Nephron (organoid): ENCODE data around the gene ZNF367.
A peak's percentile ranks its signal among the peaks of the same experiment; 100 is the strongest.

ENCODE experiments used
- H3K27ac Mint-ChIP-seq, 3 experiments: 2 replicates each; pipeline ENCODE4 v1.8.0; 2020; ENCODE audit warnings: mixed read lengths in 3 of 3, mild to moderate bottlenecking in 2 of 3, moderate library complexity in 1 of 3
- H3K27me3 Mint-ChIP-seq: 2 replicates; pipeline ENCODE4 v1.8.0; 2021; ENCODE audit warnings: low read depth, mild to moderate bottlenecking, moderate library complexity, mixed read lengths
- H3K36me3 Mint-ChIP-seq: 2 replicates; pipeline ENCODE4 v1.8.0; 2020; ENCODE audit warnings: low read depth, mixed read lengths
- H3K4me1 Mint-ChIP-seq: 2 replicates; pipeline ENCODE4 v1.8.0; 2020; ENCODE audit warnings: mixed read lengths
- H3K4me3 Mint-ChIP-seq, 3 experiments: 2 replicates each; pipeline ENCODE4 v1.8.0; 2020; ENCODE audit warnings: mild to moderate bottlenecking in 3 of 3, mixed read lengths in 3 of 3, moderate library complexity in 2 of 3
- H3K9me3 Mint-ChIP-seq: 2 replicates; pipeline ENCODE4 v1.8.0; 2020; ENCODE audit warnings: mixed read lengths
- CTCF ChIP-seq, 3 experiments: fragments of 200-600 bp; sonication (generic); IDR thresholded peaks; one replicate each; pipeline ENCODE4 v1.5.0; 2021; ENCODE audit warnings: antibody characterized with exemption in 3 of 3; ENCODE audit not compliant: unreplicated experiment in 3 of 3

ZNF367 gene

GRCh38 chr9:96460470-96460869, 42.3 kb upstream of the ZNF367 start:
- TF ChIP-seq CTCF (IDR thresholded peaks at IDR 0.05; ENCODE audit: unreplicated experiment in 3 of 3): no peak
- no peak overlapping the region for H3K4me3 Mint-ChIP-seq
- H3K27me3 Mint-ChIP-seq: no peaks in the 10 kb centered on the region
- H3K36me3 Mint-ChIP-seq: peaks cover 20% of the 10 kb centered on the region
- no peaks in the 10 kb centered on the region for H3K9me3 Mint-ChIP-seq
- H3K27ac Mint-ChIP-seq: peak overlapping the region in 2 of 3 experiments; percentile 34 to 49
- H3K4me1 Mint-ChIP-seq: peaks cover 12% of the 10 kb centered on the region

GRCh38 chr9:96459268-96460007, 41.3 kb upstream of the ZNF367 start:
- Mint-ChIP-seq H3K27me3 (no peaks in the 10 kb centered on the region), H3K9me3 (no peaks in the 10 kb centered on the region), H3K36me3 (peaks cover 15% of the 10 kb centered on the region), H3K4me1 (peaks cover 10% of the 10 kb centered on the region), H3K27ac (peak overlapping the region; percentile 63 to 86 (median 80)), H3K4me3 (no peak overlapping the region)
- TF ChIP-seq CTCF (IDR thresholded peaks at IDR 0.05; ENCODE audit: unreplicated experiment in 3 of 3): no peak

- Mint-ChIP-seq H3K27ac (peak overlapping the region in 1 of 3 experiments; percentile 32), H3K4me1 (peaks cover 9% of the 10 kb centered on the region), H3K4me3 (no peak overlapping the region), H3K9me3 (no peaks in the 10 kb centered on the region), H3K27me3 (no peaks in the 10 kb centered on the region), H3K36me3 (peaks cover 15% of the 10 kb centered on the region)
- TF ChIP-seq CTCF (IDR thresholded peaks at IDR 0.05; ENCODE audit: unreplicated experiment in 3 of 3): no peak
Observed at GRCh38 chr9:96458226-96458625, 40.1 kb upstream of the ZNF367 start.

GRCh38 chr9:96457266-96457665, 39.1 kb upstream of the ZNF367 start:
- H3K9me3 Mint-ChIP-seq: no peaks in the 10 kb centered on the region

GRCh38 chr9:96453625-96454024, 35.5 kb upstream of the ZNF367 start:
- H3K27me3 Mint-ChIP-seq: peaks cover 8% of the 10 kb centered on the region
- no peaks in the 10 kb centered on the region for H3K9me3 Mint-ChIP-seq
- TF ChIP-seq CTCF (IDR thresholded peaks at IDR 0.05; ENCODE audit: unreplicated experiment in 3 of 3): peak; percentile 47 to 49 (median 48)
- peaks cover 4% of the 10 kb centered on the region for H3K36me3 Mint-ChIP-seq
- H3K4me3 Mint-ChIP-seq: peak overlapping the region in 2 of 3 experiments; percentile 3 to 4
- H3K27ac Mint-ChIP-seq: no peak overlapping the region
- H3K4me1 Mint-ChIP-seq: peaks cover 21% of the 10 kb centered on the region

More at GRCh38 chr9:96457266-96457665, 39.1 kb upstream of the ZNF367 start:
- Mint-ChIP-seq H3K4me3 (no peak overlapping the region), H3K36me3 (peaks cover 15% of the 10 kb centered on the region), H3K27ac (no peak overlapping the region), H3K27me3 (no peaks in the 10 kb centered on the region), H3K4me1 (peaks cover 13% of the 10 kb centered on the region)
- no peak for TF ChIP-seq CTCF (IDR thresholded peaks at IDR 0.05; ENCODE audit: unreplicated experiment in 3 of 3)
